WTC11 (cell line): ENCODE measurements around the gene NEK10. TPM values are rescaled to one million over a fixed set of nuclear protein-coding genes. Genes with fewer than 3 reads are reported as not detected.

Experiments
- ATAC-seq: fragments of 200-7000 bp; cut with Tn5 transposase; 2 replicates; pipeline ENCODE4 v1.10.0; 2021; ENCODE audit warnings: mild to moderate bottlenecking, moderate library complexity
- CTCF ChIA-PET: fragments of 300-600 bp; sonication (Branson Sonifier 250); formaldehyde crosslinking; loops from one replicate; lab custom pipeline; 2021; ENCODE audit warnings: antibody characterized with exemption; lab: Charles Lee
- POLR2A ChIA-PET: fragments of 350-600 bp; sonication (Branson Sonifier 250); formaldehyde crosslinking; loops from one replicate; lab custom pipeline; 2021; ENCODE audit warnings: antibody characterized with exemption; lab: Charles Lee
- DNase-seq: peaks from one replicate; pipeline ENCODE4 v3.0.0; 2021; ENCODE audit warnings: low spot score
- H3K27ac Mint-ChIP-seq: 2 replicates; pipeline ENCODE4 v1.8.0; 2021; ENCODE audit warnings: mixed read lengths
- H3K27me3 Mint-ChIP-seq: 2 replicates; pipeline ENCODE4 v1.8.0; 2021; ENCODE audit warnings: low read depth, mild to moderate bottlenecking, moderate library complexity, mixed read lengths
- H3K36me3 Mint-ChIP-seq: 2 replicates; pipeline ENCODE4 v1.8.0; 2021; ENCODE audit warnings: mixed read lengths
- H3K4me1 Mint-ChIP-seq: 2 replicates; pipeline ENCODE4 v1.8.0; 2022; ENCODE audit warnings: mixed read lengths
- H3K4me3 Mint-ChIP-seq: 2 replicates; pipeline ENCODE4 v1.8.0; 2021; ENCODE audit warnings: mild to moderate bottlenecking, moderate library complexity, mixed read lengths
- H3K9me3 Mint-ChIP-seq: 2 replicates; pipeline ENCODE4 v1.8.0; 2021; ENCODE audit warnings: mixed read lengths
- ATF6 ChIP-seq: sonication (generic); formaldehyde crosslinking; IDR thresholded peaks from 2 replicates; pipeline ENCODE4 v1.8.1; 2023; ENCODE audit warnings: mild to moderate bottlenecking, missing genetic modification reagents
- CBFB ChIP-seq: sonication (generic); formaldehyde crosslinking; IDR thresholded peaks from 2 replicates; pipeline ENCODE4 v1.8.1; 2022; ENCODE audit warnings: mild to moderate bottlenecking, low read depth, missing genetic modification reagents
- E2F1 ChIP-seq: sonication (generic); formaldehyde crosslinking; IDR thresholded peaks from 2 replicates; pipeline ENCODE4 v1.8.0; 2022; ENCODE audit warnings: mild to moderate bottlenecking, missing genetic modification reagents
- E2F4 ChIP-seq: sonication (generic); formaldehyde crosslinking; IDR thresholded peaks from 2 replicates; pipeline ENCODE4 v1.8.1; 2022; ENCODE audit warnings: low read depth, mild to moderate bottlenecking, moderate library complexity, missing genetic modification reagents, borderline replicate concordance
- E2F5 ChIP-seq: sonication (generic); formaldehyde crosslinking; IDR thresholded peaks from 2 replicates; pipeline ENCODE4 v1.8.1; 2022; ENCODE audit warnings: mild to moderate bottlenecking, moderate library complexity, missing genetic modification reagents
- ERG ChIP-seq: fragments of 250-450 bp; sonication (Bioruptor Pico); IDR thresholded peaks from 2 replicates; pipeline ENCODE4 v1.8.0; 2021; ENCODE audit warnings: mild to moderate bottlenecking
- ETV6 ChIP-seq: sonication (generic); formaldehyde crosslinking; IDR thresholded peaks from 2 replicates; pipeline ENCODE4 v1.8.1; 2022; ENCODE audit warnings: mild to moderate bottlenecking, missing genetic modification reagents
- GABPB1 ChIP-seq: sonication (generic); formaldehyde crosslinking; IDR thresholded peaks from 2 replicates; pipeline ENCODE4 v1.8.1; 2023; ENCODE audit warnings: mild to moderate bottlenecking, missing genetic modification reagents
- IRF2 ChIP-seq: sonication (generic); formaldehyde crosslinking; IDR thresholded peaks from 2 replicates; pipeline ENCODE4 v1.8.0; 2022; ENCODE audit warnings: low read depth, missing genetic modification reagents, borderline replicate concordance
- JAZF1 ChIP-seq: fragments of 250-450 bp; sonication (Bioruptor Pico); IDR thresholded peaks from 2 replicates; pipeline ENCODE4 v1.9.0; 2021; ENCODE audit warnings: moderate library complexity, mild to moderate bottlenecking, inconsistent platforms
- MXD4 ChIP-seq: fragments of 250-450 bp; sonication (Bioruptor Pico); IDR thresholded peaks from 2 replicates; pipeline ENCODE4 v1.8.0; 2021; ENCODE audit warnings: mild to moderate bottlenecking, moderate library complexity, borderline replicate concordance
- MYBL2 ChIP-seq: sonication (generic); formaldehyde crosslinking; IDR thresholded peaks from 2 replicates; pipeline ENCODE4 v1.8.1; 2023; ENCODE audit warnings: mild to moderate bottlenecking, moderate library complexity, missing genetic modification reagents
- SMAD3 ChIP-seq: sonication (generic); formaldehyde crosslinking; IDR thresholded peaks from 2 replicates; pipeline ENCODE4 v1.8.0; 2022; ENCODE audit warnings: missing genetic modification reagents, mild to moderate bottlenecking, borderline replicate concordance
- SMAD4 ChIP-seq: sonication (generic); formaldehyde crosslinking; IDR thresholded peaks from 2 replicates; pipeline ENCODE4 v1.8.0; 2022; ENCODE audit warnings: mild to moderate bottlenecking, missing genetic modification reagents
- USF2 ChIP-seq: sonication (generic); formaldehyde crosslinking; IDR thresholded peaks from 2 replicates; pipeline ENCODE4 v1.8.1; 2023; ENCODE audit warnings: mild to moderate bottlenecking, missing genetic modification reagents, moderate library complexity
- ZNF232 ChIP-seq: sonication (generic); formaldehyde crosslinking; IDR thresholded peaks from 2 replicates; pipeline ENCODE4 v1.8.0; 2022; ENCODE audit warnings: mild to moderate bottlenecking, missing genetic modification reagents
- ZNF317 ChIP-seq: sonication (generic); formaldehyde crosslinking; IDR thresholded peaks from 2 replicates; pipeline ENCODE4 v1.8.1; 2023; ENCODE audit warnings: low read depth, mild to moderate bottlenecking, moderate library complexity, missing genetic modification reagents, borderline replicate concordance
- ZNF396 ChIP-seq: fragments of 250-450 bp; sonication (Bioruptor Pico); IDR thresholded peaks from 2 replicates; pipeline ENCODE4 v1.8.0; 2021; ENCODE audit warnings: mild to moderate bottlenecking, moderate library complexity, borderline replicate concordance
- ZNF671 ChIP-seq: fragments of 250-450 bp; sonication (Bioruptor Pico); IDR thresholded peaks from 2 replicates; pipeline ENCODE4 v1.8.0; 2021; ENCODE audit warnings: mild to moderate bottlenecking
- total RNA-seq: library from RNA; stranded (reverse); gene quantifications from 3 replicates; pipeline ENCODE4 v1.2.3, GENCODE V29; 2021

Gene NEK10
- total RNA-seq, 1 experiment from 2014 or later, result 0.37 TPM

GRCh38 chr3:27097182-27097581 is 272.0 kb downstream of the NEK10 start:
- no peak overlapping the region for H3K4me3 Mint-ChIP-seq
- POLR2A ChIA-PET, result no interaction called here
- ATAC-seq, result no peak

More at GRCh38 chr3:27097182-27097581, 272.0 kb downstream of the NEK10 start:
- TF ChIP-seq ETV6 (CRISPR knock-in tag) (no peak), ATF6 (CRISPR knock-in tag) (no peak), E2F4 (CRISPR knock-in tag) (no peak), ZNF396 (CRISPR knock-in tag) (no peak), ZNF317 (no peak), CBFB (CRISPR knock-in tag) (no peak), ZNF232 (CRISPR knock-in tag) (no peak), MXD4 (CRISPR knock-in tag) (no peak), SMAD4 (CRISPR knock-in tag) (no peak), IRF2 (CRISPR knock-in tag) (no peak), E2F5 (CRISPR knock-in tag) (no peak), MYBL2 (no peak), JAZF1 (CRISPR knock-in tag) (no peak), ERG (CRISPR knock-in tag) (no peak), GABPB1 (CRISPR knock-in tag) (no peak), SMAD3 (CRISPR knock-in tag) (no peak), USF2 (CRISPR knock-in tag) (no peak), E2F1 (CRISPR knock-in tag) (no peak), ZNF671 (CRISPR knock-in tag) (no peak)
- CTCF ChIA-PET, result no interaction called here
- Mint-ChIP-seq H3K36me3 (peaks cover 4% of the 10 kb centered on the region; the same call in 1 of the 2 replicates), H3K4me1 (peaks cover 2% of the 10 kb centered on the region; the same call in 1 of the 2 replicates), H3K27ac (no peak overlapping the region), H3K9me3 (peaks cover 29% of the 10 kb centered on the region), H3K27me3 (no peaks in the 10 kb centered on the region)
- DNase-seq, result no peak
